ENCODE results near the gene PSAP.

Gene PSAP

DNA sequence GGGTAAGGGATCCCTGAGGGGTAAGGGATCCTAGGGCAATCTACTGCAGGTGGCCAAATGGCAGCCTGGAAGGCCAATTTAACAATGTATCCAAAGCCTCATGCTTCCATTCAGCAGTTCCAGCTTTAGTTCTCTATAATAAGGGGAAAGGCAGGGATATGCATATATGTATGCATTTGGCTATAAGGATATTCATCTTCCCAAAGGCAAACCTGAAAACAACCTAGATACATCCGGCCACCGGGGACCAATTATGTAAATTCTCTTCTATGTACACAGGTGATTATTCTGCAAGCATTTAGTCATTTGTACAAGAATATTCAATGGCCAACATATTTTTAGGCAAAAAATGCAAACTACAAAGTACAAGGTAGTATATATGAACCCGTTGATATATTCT, 26.7 kb downstream of the PSAP start:
- no peak for DNase-seq

DNA sequence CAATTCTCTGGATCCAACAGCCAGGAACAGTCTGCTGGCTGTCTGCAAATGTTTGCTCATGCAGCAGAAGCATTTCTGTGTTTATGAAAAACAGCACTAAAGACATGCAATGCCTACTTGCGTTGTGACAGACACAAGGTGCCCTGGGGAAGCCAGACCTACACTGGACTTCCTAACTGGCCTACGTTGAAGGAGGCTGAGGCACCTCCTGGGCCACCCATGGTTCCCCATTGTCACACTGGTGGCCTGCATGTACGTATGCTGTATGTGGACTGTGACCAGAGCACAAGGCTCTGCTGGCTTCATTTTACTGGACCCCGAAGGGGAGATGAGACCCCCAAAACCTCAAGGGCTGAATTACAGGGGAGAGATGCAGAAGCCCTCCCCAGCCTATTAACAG, 27.7 kb downstream of the PSAP start:
- DNase-seq = no peak

DNA sequence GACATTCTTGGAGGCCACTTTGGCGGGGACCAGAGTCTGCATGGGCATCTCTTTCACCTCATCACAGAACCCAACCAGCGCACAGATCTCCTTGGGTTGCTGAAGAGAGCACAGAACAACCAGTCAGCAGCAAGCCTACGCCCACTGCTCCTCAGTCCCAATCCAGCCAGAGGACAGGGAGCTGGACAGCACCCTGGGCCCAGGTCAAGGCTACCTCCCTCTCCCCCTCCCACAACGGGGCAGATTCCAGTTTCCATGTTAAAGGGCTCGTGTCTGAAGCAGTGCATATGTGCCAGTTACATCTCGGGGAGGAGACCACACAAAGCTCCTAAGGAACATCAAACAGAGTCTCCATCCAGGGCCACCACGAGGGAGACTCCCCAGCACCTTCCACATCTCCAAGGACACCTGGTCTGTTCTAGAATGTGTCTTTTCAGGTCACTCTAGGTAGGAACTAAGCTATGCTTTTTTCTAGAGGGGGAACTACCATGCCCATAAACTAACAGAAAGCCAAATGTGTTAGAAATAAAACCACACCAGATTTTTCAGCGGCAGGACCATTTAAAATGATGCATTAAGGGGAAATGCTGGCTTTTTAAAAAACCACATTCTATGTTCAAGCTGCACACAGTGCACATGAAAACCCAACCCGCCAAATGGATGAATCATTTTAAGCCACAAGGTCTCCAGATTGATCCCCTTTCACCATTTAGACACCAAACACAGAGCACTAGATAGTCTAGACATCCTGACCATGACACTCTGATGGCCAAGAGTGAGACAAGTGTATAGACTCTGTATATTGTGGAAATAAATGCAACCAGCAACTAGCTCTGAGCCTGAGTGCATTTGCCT, 28.9 kb downstream of the PSAP start:
- no peak for DNase-seq

DNA sequence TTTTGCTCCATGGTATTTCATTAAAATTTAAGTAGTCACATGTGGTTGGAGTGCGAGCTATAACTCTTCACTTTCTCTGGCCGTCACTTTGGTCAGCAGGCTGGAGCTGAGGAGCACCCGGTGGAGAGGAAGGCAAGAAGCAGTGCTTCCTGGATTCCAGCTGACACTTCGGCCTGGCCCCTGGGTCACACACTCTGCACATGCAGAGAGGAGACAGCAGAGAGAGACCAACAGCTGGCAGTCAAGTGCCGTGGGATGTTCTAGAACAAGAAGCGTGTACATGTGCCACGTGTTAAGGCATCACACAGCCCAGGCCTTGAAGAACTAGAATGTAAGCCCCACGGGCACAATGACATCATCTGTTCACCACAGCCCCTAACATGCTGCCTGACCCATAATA, 30.1 kb downstream of the PSAP start:
- DNase-seq = no peak

DNA sequence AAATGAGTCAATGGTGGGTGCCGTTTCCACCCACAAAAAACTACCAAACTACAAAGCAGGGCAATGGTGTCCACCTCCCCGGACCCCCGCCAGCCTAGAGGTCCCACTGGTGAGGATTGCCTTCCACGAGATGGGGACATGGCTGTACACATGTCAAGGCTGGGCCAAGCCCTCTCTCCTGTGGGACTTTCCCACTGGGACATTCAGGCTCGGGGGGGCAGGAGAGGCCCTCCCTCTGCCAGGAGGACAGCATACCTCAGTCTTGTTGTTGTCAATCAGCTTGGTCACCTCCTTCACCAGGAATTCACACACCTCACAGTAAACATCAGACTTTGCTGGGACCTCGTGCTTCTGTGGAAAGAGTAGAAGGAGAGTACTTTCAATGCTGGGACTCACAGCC, 31.1 kb downstream of the PSAP start:
- DNase-seq = no peak

DNA sequence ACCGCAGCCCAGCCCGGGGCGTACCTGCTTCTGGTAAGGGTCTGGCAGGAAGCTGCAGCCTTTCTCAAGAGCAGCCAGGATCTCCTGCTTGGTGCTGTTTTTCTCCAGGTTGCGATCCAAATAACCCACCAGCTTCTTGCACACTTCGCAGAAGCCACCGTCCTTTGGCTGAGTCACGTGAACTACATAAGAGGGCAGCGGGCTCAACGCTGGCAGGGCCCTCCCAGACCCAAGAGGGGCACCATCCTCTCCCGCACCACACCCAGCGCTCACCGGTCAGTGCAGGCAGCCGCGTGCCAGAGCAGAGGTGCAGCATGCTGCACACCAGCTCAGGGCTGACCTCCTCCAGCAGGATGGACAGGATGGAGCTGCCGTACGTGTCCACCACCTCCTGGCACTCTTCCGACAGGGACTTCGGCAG, 31.6 kb downstream of the PSAP start:
- no peak for DNase-seq

DNA sequence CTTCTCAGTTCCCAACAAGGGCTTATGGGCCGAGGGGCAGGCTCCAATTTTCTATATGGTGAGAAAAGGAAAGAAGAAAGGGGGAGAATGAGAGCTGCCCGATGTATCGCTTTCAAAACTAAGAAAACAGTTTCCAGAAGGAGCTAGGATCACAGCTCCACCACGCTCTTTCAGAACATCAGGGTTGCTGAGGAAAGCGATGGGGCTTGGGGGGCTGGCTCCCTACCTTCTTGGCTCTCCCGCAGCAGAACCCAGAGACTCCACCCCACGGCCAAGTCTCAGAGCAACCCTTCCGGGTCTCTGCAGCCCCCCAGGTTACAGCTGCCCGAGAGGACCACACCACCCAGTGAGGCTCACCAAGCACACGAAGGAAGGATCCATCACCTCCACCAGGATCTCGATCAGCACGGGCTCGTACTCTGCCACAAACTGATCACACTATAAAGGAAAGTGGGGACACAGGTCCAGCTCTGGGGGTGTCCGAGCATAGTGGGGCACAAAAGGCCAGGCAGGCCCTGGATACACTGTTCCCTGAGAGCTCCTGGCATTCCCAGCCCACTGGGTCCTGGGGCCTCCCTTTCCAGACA, 32.3 kb downstream of the PSAP start:
- DNase-seq = no peak

DNA sequence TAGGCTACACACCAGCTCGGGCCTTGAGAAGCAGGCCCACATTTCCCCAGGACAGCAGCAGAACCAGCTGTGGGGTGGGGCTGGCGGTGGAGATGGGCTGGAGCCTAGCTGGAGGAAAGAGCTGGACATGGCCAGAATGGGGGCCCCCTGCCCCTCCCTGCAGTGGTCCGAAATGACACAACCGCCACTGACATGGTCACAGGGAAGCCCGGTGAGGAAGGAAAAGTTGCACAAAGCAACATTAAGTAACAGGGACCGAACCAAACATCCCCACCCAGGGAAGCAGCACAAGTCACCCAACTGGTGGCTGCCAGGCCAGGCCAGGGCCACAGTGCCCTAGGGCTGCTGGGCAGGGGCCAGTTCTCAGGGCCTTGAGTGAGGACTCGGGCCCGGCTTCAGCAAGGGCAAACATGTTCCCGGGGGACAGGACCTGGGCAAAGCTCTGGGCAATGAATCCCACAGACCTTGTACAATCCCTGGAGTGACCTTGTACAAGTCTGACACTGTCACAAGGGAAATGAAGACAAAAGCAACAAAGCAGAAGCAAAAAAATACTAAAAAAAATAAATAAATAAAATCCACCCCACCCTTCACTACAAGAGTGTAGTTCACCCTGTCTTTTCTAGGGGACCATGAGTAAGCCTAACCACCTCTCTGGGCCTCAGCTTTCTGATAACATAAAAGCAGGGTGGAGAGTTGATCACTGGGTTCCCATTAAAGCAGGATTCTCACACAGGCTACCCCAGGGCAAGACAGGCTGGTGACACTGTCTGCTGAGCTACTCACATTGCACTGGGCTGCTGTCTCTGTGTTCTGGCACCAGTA, 33.0 kb downstream of the PSAP start:
- no peak for DNase-seq

DNA sequence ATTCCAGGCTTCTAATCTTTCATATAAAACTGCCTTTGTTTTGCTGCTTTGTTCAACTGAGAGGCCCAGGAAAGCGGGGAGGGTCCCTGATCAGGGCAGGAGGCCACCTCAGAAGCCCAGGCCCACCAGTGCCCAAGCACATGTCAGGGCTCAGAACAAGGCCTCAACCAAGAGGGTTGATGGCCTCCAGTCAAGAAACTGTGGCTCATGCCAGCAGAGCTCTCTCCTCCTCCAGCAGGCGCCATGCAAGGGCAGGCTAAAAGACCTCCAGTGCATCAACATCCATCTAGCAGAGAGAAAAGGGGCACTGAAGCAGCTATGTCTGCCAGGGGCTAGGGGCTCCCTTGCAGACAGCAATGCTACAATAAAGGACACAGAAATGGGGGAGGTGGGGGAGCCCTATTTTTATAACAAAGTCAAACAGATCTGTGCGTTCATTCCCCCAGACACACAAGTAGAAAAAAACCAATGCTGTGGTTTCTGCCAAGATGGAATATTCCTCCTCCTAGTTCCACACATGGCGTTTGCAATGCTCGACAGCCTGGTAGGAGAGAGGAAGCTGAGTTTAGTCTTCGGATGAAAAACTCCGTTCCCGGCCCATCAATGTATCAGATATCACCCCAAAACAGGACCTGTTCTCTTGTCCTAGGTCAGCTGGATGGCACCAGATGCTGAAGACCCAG, 34.0 kb downstream of the PSAP start:
- no peak for DNase-seq

DNA sequence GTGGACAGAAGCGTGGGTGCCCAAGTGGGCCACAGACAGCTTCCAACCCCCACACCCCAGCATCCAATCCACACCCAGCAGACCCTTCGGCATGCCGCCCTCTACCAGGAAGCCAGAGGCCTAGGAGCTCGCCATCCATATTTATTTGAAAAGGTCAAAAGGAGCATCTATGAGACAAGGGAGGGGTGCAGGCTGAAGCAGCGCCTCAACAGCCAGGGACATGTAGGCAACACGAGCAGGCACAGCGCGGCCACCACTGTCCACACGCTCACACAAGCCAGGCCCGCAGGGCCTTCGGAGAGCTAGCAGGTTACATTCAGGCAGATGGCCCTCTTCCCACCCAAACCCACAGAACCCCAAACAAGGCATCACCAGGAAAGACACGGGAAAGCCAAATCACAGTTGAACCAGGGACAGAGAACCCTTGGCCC, 34.6 kb downstream of the PSAP start:
- no peak for DNase-seq

DNA sequence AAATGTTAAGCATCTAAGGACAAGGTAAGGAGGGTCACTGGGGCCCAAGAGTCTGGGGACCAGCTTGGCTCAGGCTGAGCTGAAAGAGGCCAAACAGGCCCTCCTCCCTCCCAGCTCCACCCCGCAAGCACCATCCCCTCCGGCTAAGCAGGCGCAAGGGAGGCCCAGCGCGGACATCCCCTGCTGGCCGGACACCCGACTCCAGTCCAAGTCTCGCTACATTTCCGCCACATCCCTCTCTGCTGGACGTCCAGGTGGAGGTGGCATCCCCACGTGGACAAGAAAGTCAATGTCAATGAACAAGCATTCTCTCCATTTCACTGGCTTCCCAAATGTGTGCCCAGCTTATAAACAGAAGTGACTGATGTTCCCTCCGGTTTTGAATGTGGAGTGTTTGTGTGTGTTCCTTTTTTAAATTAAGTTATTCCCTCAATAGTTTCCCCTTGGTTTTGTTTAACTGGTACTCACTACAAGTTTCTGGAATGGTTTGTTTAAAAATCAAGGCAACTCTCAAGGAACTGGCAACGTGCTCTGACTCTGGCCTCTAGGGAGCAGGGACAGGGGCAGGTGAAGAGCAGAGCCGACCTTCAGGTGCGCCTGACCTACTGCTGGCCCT, 35.4 kb downstream of the PSAP start:
- DNase-seq = no peak

DNA sequence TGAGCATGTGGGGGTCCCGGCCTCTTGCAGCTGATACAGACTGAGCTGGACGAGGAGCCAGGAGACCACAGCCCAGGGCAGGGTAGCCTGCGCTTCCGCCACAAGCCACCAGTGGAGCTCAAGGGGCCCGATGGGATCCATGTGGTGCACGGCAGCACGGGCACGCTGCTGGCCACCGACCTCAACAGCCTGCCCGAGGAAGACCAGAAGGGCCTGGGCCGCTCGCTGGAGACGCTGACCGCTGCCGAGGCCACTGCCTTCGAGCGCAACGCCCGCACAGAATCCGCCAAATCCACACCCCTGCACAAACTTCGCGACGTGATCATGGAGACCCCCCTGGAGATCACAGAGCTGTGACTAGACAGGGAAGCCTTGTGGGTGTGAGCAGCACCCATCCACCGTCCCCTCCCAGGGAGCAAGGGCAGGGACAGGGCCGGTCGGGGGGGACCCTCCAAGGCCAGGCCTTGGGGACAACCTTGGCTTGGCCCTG, 36.1 kb downstream of the PSAP start:
- DNase-seq = no peak

DNA sequence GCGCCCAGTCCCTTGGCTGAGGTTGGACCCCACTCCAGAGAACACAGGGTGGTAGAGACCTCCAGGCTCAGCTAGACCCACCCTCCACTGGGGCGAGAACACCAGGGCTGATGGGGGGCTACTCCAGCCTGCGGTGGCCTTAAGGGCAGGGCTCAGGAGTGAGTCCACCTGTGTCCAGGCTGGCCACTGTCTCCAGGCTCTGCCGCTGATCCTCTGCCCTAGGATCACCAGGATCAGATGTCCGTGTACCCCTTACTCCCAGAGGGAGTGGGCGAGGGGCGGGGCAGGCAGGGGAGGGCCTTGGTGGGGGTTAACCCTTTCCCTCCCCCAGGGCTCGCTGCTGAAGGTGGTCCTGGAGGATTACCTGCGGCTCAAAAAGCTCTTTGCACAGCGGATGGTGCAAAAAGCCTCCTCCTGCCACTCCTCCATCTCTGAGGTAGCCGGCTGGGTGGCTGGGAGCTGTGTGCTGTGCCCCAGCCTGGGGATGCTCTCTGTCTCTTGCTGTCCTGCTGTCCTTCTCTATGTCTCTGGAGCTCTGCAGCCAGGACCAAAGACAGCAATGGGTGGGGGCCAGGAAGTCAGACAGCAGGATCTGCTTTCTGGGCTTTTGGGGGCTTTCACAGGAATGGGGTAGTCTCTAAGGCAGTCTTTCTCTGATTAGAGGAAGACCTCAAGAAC, 38.0 kb downstream of the PSAP start:
- DNase-seq = no peak

DNA sequence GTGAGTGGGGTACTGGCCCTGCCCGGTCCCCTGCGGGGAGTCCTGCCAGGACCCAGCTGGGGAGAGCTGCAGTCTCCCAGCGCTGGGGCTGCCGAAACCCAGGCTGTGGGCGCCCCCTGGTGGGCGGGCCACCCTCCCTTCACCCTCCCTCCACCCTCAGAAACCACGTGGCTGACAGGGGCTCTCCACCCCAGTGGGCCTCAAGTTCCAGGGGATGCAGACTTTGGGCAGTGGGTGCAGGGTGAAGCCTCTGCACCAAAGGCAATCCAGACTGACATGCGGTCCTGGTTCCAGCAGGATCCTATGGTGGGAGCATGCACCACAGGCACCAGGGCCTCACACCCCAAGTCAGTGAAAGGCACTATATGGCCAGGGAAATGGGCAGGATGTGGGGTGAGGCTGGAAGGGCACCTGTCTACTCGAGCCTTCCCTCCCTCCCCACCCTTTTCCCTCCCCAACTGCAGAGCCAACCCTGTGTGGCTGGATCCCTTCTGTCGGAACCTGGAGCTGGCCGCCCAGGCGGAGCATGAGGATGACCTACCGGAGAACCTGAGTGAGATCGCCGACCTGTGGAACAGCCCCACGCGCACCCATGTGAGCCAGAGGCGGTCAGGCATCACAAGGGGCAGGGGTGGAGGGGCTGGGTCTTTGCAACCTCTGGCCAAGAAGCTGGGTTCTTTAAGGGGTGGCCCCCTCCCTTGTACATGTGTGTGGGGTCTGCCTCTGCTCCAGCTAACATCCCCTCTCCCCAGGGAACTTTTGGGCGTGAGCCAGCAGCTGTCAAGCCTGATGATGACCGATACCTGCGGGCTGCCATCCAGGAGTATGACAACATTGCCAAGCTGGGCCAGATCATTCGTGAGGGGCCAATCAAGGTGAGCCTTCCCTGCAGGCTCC, 38.8 kb downstream of the PSAP start:
- peak; percentile 56 for DNase-seq

DNA sequence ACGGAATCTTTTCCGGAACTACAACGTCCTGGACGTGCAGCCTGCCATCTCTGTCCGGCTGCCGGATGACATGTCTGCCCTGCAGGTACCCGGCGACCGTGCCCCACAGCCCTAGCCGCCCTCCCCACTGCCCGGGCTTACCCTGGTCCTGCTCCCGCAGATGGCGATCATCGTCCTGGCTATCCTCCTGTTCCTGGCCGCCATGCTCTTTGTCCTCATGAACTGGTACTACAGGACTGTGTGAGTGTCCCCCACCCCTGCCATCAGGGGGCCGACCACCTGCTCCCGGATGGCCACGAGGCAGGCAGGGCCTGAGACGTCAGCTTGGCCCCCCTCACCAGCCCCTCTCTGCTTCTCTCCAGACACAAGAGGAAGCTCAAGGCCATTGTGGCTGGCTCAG, 39.7 kb downstream of the PSAP start:
- no peak for DNase-seq

DNA sequence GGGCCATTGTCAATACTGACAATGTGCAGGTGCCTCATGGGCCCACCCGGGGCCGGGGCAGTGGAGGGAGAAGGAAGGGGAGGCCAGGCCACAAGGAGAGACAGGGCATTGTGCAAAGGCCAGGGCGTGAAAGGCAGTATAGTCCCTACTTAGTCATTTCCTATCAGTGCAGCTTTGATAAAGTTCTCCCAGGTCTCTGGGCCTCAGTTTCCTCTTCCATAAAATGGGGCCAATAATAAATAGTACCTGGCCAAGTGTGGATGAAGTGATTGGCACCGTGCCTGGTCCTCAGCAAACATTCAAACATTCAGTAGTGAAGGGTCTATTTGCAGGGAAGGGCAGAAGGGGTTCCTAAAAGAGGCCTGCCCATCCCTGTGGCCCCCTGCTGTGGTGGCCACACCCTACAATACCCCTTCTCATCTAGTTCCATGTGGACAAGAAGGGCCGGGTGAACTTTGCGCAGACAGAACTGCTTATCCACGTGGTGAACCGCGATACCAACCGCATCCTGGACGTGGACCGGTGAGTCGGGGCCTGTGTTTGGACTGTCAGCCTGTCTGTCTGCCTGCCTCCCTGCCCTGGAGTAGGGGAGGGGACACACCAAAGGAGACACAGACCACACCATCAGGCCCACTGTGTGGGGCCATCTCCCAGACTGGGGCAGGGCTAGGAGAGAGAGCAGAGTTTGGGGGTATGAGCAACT, 40.9 kb downstream of the PSAP start:
- no peak for DNase-seq

DNA sequence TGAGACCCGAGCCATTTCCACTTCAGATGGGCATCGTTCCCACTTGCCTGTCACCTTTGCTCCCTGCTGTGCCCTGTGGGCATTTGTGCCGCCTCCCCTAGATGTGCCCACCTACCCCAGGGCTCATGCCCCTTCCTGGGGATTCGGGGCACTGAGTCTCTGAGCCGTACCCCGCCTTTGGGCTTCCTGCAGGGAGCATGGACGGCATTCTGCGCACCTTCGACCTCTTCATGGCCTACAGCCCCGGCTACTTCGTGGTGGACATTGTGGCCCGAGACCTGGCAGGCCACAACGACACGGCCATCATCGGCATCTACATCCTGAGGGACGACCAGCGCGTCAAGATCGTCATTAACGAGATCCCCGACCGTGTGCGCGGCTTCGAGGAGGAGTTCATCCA, 41.4 kb downstream of the PSAP start:
- DNase-seq = no peak

DNA sequence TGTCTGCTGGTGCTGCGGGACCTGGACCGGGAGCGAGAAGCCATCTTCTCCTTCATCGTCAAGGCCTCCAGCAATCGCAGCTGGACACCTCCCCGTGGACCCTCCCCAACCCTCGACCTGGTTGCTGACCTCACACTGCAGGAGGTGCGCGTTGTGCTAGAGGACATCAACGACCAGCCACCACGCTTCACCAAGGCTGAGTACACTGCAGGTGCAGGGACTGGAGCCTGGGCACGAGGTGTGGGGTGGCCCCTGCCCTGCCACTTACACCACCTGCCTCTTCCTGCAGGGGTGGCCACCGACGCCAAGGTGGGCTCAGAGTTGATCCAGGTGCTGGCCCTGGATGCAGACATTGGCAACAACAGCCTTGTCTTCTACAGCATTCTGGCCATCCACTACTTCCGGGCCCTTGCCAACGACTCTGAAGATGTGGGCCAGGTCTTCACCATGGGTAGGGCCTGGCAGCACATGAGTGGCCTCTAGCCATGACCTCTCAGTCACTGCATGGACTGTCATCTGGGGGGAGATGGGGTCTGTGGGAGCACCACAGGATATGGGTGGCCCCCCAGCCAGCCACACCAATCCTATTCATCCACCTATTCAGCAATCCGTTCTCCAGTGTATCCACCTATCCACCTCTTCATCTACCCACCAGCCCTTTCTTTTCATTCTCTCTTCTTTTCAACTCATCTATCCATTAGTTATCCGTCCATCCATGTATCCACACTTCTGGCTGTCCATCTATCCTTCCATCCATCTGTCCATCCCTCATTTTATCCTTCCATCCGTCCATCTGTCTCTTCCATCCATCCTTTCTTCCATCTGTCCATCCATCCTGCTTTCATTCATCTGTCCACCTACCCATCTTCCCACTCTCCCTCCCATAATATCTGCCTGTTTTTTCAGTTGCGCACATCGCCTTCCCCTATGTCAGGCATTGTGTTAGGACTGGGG, 43.2 kb downstream of the PSAP start:
- DNase-seq = no peak

All from effector CD8-positive, alpha-beta T cell (primary cell).